LNCaP clone FGC (cell line): Measurements from ENCODE around the gene ID1.
"Not testable (repeated sequence)": the region's sequence is repeated elsewhere in the genome, so short reads cannot be mapped to it uniquely, and the experiment has no call there.

Experiments used
- DNase-seq: peaks from one replicate; pipeline ENCODE4 v3.0.0-alpha.2; 2011; ENCODE audit warnings: low read depth
- H3K4me3 ChIP-seq: 2 replicates; pipeline ENCODE4 v1.5.1; 2011; ENCODE audit warnings: mild to moderate bottlenecking, low read depth, low read length, control low read depth
- TF ChIP-seq, protein P1 (sequence below): IDR thresholded peaks from 2 replicates; pipeline ENCODE4 v1.5.1; 2012; ENCODE audit warnings: mild to moderate bottlenecking; ENCODE audit not compliant: control insufficient read depth, insufficient read depth; ENCODE audit errors: extremely low read depth

ID1 gene

GRCh38 chr20:31569163-31570020, 35.7 kb upstream of the ID1 start:
- no peak for DNase-seq
- TF ChIP-seq, protein P1, sequence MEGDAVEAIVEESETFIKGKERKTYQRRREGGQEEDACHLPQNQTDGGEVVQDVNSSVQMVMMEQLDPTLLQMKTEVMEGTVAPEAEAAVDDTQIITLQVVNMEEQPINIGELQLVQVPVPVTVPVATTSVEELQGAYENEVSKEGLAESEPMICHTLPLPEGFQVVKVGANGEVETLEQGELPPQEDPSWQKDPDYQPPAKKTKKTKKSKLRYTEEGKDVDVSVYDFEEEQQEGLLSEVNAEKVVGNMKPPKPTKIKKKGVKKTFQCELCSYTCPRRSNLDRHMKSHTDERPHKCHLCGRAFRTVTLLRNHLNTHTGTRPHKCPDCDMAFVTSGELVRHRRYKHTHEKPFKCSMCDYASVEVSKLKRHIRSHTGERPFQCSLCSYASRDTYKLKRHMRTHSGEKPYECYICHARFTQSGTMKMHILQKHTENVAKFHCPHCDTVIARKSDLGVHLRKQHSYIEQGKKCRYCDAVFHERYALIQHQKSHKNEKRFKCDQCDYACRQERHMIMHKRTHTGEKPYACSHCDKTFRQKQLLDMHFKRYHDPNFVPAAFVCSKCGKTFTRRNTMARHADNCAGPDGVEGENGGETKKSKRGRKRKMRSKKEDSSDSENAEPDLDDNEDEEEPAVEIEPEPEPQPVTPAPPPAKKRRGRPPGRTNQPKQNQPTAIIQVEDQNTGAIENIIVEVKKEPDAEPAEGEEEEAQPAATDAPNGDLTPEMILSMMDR = peak; percentile 73

GRCh38 chr20:31570021-31570463, 35.0 kb upstream of the ID1 start:
- TF ChIP-seq, protein P1 = no peak
- no peak overlapping the region for H3K4me3 ChIP-seq
- no peak for DNase-seq

More at GRCh38 chr20:31569163-31570020, 35.7 kb upstream of the ID1 start:
- H3K4me3 ChIP-seq = no peak overlapping the region

DNA sequence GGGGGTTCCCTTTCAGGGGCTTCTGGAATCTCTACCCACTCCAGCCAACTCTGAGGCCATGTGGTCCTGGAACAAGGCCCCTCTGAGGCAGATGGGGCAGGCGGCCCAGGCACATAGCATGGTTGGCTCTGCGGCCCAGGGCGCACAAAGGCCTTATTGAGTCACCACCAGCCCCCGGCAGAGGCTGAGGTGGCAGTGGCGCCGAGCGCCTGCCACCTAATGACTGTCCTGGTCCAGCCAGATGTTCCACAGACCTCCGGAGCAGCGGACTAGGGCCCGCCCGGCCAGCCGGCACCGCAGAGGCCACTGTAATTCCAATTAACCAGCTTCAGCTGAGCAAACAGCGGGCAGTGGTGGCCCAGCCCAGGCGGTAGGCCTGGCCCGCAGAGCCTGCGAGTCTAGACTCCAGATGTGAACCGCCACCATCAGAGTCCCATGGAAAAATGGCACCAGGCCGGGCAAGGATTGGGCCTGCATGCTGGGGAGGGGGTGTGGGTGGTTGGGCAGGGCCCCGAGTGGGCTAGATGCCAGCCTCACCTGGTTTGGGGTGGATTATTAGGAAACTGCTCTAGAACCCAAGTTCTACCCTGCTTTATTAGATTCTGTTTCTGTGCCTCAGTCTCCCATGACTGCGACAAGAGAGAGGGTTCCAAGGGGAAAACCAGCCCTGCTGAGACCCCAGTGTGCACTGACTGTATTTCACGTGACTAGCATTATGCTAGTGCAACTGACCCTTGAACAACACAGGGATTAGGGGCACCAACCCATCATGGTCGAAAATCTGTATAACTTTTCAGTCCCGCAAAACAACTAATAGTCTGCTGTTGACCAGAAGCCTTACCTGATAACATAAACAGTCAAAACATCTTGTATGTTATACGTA, 34.1 kb upstream of the ID1 start:
- no peak for DNase-seq
- no peak overlapping the region for H3K4me3 ChIP-seq
- TF ChIP-seq, protein P1 = no peak

DNA sequence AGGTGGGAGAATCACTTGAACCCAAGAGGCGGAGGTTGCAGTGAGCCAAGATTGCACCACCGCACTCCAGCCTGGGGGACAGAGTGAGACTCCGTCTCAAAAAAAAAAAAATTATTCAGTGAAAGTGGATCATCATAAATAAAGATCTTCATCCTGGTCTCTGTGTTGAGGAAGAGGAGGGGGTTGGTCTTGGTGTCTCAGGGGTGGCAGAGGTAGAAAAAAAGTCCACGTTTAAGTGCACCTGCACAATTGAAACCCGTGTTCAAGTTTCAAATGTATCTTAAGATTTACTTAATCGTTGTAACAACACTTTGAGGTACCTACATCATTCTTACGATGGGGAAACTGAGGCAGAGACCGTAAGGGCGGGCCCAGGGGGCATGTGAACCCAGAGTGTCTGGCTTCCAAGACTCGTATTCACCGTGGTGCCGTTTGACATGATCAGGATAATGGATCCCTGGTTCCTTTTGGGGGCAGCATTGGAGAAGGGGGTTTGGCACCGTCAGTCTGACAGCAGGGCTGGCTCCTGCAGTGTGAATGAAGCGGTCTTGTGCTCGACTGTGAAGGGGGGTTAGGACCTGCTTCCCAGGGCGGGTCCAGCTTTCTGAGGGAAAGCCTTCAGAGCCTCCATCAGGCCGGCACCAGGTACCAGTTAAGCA, 32.9 kb upstream of the ID1 start:
- TF ChIP-seq, protein P1 = 0 out of 2 replicates have a peak, but pooled peaks have one; percentile 2
- H3K4me3 ChIP-seq = peak overlapping the region; percentile 59
- no peak for DNase-seq

DNA sequence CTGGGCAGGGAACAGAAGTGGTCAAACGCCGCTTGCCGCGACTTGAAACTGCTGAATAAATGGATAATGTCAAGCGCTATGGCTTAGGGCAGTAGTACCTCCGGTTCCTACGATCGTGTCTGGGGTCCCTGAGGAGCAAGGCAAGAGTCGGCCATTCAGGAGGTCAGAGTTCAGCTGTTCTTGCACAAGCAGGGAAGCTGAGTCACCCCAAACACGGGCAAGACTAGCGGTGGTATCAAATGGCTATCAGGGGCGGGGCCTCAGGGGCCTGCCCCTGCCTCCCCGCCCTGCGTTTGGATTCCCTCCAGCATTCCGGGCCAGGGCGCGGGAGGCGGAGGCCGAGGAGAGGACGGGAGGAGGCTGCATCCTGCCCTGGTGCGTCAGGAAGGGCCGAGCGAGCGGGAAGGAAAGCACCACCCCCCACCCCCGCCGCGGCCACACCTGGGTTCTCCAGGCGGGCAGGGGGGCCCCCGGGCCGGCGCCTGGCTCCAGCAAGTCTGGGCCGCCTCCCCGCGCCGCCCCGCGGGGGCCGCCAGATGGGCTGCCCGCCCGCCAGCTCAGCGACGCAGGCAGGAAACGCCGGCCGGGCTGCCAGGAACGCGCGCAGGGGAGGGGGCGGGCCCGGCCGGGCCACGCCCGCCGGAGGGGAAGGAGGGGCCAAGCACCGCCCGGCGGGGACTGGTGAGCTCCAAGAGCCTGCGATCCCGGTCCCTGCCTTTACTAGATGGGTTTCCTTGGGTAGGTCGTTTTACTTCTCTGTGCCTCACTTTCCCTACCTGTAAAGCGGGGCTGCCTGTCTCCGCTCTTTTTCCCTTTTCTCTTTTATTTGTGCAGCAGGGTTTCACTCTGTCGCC, 32.2 kb upstream of the ID1 start:
- peak overlapping the region; percentile 59 for H3K4me3 ChIP-seq
- TF ChIP-seq, protein P1 = no peak
- peak; percentile 72 for DNase-seq

DNA sequence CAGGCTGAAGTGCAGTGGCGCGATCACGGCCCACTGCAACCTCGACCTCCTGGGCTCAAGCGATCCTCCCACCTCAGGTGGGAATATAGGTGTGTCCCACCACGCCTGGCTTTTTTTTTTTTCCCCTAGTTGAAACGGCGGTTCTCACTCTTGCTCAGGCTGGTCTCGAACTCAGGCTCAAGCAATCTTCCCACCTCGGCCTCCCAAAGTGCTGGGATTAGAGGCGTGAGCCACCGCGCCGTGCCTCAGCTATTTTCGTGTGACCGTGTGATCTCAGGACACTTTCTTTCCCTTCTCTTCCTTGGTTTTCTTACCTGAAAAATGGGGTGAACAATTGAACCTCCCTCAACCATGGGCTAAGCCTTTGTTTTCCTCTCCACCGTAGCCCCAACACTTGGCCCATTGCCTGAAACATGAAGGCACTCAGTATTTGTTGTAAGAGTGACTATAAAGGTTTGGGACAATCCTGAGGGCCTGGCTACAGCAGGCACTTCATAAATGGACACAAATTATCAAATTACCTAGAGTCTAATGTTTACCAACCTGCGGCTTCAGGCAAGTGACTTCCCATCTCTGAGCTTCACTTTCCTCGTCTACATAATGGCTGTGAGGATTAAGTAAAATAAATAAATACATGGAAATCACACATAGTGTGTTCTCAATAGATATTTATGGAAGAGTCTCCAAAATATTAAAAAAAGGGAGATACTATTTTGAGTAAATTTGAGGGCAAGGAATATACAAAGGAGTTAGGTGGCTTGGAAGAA, 31.4 kb upstream of the ID1 start:
- H3K4me3 ChIP-seq = peak overlapping the region; percentile 59
- TF ChIP-seq, protein P1 = no peak
- DNase-seq = no peak

DNA sequence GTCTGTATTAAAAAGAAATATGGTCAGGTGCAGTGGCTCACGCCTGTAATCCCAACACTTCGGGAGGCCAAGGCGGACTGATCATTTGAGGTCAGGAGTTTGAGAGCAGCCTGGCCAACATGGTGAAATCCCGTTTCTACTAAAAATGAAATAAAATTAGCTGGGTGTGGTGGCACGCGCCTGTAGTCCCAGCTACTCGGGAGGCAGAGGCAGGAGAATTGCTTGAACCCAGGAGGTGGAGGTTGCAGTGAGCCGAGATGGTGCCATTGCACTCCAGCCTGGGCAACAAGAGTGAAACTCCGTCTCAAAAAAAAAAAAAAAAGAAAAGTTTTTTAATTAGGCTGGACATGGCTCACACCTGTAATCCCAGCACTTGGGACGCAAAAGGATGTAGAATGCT, 30.1 kb upstream of the ID1 start:
- H3K4me3 ChIP-seq, DNase-seq: not testable (repeated sequence)
